ENCODE measurements around the gene SSTR4.
"Not testable (repeated sequence)": the region's sequence is repeated elsewhere in the genome, so short reads cannot be mapped to it uniquely, and the experiment has no call there.

SSTR4 gene

GRCh38 chr20:23018941-23019340 lies 16.2 kb upstream of the SSTR4 start:
- no peak for DNase-seq

DNA sequence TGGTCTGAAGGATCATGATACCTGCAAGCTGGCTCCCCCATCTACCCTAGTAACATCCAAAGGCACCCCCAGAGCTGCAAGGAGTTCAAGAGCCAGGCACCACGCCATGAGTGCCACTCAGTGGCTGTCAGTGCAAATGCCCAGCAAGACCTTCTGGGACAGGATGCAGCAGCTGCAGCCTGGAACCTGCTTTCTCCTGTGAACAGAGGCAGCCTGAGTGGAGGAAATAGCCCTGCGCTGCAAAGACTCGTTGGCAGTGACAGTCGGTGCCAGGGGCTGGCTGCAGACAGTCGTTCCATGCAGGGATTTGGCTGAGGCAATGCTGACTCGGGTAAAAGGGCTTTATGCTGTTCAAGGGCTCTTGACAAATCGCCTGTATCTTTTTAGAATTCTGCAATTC lies 15.7 kb upstream of the SSTR4 start:
- no peak for DNase-seq

DNA sequence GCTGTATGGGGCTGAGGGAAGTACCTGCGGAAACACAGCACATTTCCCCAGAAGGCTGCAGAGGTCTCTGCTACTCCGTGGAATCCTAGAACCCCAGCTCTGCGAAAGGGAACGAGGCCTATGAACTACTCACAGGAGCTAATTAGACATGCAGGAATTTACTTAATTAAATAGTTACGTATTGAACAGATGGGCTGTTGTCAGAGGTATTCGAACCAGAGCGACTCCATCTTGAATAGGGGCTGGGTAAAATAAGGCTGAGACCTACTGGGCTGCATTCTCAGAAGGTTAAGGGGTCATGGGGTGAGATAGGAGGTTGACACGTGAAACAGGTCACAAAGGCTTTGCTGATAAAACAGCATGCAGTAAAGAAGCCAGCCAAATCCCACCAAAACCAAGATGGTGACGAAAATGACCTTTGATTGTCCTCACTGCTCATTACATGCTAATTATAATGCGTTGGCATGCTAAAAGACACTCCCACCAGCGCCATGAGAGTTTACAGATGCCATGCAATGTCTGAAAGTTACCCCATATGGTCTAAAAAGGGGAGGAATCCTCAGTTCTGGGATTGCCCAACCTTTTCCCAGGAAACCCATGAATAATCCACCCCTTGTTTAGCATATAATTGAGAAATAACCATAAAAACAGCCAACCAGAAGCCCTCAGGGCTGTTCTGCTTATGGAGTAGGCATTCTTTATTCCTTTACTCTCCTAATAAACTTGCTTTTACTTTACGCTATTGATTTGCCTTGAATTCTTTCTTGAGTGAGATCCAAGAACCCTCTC lies 14.7 kb upstream of the SSTR4 start:
- no peak for DNase-seq

DNA sequence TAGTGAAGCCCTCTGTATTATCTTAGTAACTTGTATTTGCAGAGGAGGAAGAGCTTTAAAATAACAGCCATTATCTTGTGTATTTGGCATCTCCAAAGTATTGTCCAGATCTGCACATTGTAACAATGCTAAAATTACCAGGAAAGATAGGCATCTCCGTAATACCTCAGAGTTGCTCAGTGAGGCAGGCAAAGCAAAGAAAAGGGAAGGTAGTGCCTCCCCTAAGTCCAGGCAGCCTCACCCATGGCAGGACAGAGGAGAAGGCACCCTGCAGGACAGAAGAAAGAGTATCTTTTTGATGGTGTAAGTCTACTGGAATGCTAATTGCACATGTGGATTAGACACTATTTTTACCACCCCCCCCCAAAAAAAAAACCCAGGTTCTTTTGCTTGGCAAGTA lies 13.6 kb upstream of the SSTR4 start:
- no peak for DNase-seq

DNA sequence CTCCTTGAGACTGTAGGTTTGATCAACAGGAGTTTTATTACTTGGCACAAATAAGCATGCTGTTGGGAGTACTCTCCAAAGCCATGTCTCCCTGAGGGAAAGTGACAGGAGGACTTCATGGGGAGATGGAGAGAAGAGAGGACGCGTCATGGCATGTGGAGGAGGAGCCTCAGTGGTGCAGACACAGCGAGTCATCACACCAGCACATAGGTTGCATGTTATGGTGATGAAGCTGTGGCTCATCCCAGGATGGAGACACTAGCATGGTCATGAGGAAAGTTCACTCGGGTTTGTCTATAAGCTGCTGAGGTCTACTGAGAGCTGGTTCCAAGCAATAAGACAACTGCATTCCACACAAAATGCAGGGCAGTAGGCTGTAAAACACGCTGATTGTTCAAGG lies 13.2 kb upstream of the SSTR4 start:
- DNase-seq, result no peak

- DNase-seq, result no peak
Observed at GRCh38 chr20:23022849-23023248, 12.3 kb upstream of the SSTR4 start.

DNA sequence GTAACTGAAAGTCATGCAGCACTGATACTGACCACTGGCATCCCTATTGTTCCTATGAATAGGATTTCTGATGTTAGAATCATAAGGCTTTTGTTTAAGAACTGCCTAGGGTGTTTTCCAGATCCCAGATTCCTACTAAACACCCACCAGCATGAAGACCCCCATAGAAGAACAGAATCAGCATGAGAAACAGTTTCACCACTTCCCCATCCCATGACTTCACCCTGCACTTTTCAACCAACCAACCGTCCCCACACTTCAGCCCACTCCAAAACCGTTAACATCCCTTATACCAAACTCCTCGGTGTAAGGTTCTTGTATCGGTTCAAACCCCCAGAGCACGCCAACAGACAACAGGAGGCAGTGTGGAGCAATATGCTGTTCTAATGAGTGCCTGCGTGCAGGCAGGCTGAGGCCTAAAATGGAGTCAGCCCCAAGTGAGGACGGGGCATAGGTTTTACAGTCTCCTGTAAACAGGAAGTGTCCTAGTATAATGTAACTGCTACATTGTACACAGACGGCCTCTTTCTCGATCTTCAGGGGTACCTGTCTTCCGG lies 11.4 kb upstream of the SSTR4 start:
- no peak for DNase-seq

- no peak for DNase-seq
Observed at GRCh38 chr20:23024701-23025100, 10.4 kb upstream of the SSTR4 start.

DNA sequence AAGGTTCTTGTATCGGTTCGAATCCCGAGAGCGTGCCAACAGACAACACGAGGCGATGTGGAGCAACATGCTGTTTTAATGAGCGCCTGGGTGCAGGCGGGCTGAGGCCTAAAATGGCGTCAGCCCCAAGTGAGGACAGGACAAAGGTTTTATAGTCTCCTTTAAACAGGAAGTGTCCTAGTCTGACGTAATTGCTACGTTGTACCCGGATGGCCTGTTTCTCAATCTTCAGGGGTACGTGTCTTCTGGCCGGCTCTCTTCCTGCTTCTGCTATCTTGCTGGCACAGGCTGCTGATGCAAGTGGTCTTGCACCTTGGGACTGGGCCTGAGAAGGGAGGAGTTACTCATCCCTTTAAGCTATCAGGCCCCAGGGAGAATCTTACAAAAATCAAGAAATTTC lies 9.6 kb upstream of the SSTR4 start:
- DNase-seq, result not testable (repeated sequence)

DNA sequence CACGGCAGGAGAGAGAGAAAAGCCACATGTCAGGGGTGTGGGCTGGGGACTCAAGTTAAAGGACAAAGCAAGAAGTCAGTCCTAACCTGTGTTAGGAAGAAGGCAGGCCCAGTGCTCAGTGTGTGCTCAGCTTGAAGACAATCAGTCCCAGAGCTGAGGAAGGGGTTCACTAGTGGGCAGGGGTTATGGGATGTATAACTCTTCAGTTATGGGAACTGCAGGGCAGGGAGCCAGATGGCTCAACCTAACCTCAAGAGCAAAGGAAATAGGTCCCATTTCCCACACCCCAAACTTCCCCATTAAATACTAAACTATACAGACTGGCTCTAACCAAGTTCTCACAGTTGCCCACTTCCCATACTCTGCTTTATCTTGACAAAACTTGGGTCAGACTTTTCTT lies 7.4 kb upstream of the SSTR4 start:
- no peak for DNase-seq

DNA sequence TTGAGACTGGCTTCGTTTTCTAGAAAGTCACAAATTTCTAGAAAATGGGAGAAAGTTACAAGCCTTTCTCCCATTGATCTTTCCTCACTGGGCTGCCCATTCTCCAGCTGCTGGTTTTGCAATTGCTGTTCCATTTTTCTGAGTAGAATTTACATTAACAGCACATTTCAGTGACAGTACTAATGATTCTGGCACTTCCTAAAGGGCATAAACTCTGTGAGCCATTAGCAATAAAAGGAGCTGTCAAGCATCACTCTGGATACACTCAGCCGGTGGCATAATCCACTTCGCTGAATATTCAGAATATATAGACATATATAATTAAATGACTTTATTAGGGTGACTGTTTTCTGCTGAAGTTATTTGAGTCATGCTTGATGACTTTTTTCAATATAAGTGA lies 6.7 kb upstream of the SSTR4 start:
- no peak for DNase-seq

- no peak for DNase-seq
Observed at GRCh38 chr20:23029324-23029723, 5.8 kb upstream of the SSTR4 start.

DNA sequence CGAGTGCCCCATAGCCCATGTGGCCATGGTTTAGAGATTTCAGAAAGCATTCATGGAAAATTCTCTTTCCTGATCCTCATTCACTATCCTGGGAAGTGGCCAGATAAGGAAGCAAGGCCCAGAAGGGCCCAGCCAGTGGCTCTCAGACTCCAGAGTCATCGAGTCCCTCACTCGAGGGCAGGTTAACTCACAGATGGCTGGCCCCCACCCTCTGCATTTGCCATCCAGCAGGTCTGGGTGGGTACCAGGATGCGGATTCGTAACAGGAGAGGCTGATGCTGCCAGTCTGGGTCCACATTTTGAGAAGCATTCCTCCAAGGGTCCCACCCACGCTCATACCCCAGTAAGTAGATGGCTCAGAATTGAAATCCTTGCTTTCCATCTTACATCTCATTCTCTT lies 3.8 kb upstream of the SSTR4 start:
- no peak for DNase-seq

- no peak for DNase-seq
Observed at GRCh38 chr20:23032056-23032749, 2.9 kb upstream of the SSTR4 start.

DNA sequence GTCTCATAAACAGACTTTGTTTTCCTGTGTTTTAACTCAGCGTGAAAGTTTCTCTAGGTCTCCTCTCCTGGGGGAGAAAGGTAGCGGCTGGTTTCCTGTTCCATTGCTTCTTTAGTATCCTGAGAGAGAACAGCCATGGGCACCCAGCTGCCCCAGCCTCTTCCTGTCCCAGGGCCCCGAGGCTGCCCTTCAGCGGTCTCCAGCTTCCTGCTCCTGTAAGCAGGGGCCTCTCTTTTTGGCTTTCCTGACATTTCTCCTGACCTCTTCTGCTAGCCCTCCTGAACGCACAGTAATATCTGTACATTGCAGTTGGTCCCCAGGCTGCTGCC lies 2.4 kb upstream of the SSTR4 start:
- DNase-seq, result no peak

DNA sequence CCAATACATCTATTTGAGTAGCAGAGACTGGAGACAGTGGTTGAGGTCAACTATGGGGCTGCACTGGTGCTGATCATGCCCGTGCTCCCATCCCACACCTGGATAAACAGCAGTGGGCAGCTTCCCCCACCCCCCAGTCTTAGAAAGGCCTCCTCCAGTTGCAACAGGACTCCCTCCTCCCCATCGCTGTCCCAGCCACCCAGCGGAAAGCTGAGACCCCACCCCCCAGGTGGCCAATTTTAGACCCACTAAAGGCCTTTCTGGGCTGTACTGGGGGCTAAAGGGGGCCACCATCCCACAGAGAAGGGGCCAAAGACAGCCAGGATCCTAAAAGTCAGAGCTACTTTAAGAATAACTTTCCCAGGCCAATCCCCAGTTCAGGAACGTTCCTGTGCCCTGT lies 1.2 kb upstream of the SSTR4 start:
- no peak for DNase-seq

DNA sequence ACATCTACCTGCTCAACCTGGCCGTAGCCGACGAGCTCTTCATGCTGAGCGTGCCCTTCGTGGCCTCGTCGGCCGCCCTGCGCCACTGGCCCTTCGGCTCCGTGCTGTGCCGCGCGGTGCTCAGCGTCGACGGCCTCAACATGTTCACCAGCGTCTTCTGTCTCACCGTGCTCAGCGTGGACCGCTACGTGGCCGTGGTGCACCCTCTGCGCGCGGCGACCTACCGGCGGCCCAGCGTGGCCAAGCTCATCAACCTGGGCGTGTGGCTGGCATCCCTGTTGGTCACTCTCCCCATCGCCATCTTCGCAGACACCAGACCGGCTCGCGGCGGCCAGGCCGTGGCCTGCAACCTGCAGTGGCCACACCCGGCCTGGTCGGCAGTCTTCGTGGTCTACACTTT lies 619 bp downstream of the SSTR4 start:
- no peak for DNase-seq

DNA sequence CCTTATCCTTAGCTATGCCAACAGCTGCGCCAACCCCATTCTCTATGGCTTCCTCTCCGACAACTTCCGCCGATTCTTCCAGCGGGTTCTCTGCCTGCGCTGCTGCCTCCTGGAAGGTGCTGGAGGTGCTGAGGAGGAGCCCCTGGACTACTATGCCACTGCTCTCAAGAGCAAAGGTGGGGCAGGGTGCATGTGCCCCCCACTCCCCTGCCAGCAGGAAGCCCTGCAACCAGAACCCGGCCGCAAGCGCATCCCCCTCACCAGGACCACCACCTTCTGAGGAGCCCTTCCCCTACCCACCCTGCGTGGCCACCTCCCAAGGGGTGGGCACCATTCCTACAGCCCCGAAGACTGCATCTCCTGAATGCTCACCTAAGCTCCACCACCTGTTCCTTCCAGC lies 1.3 kb downstream of the SSTR4 start:
- DNase-seq, result no peak

GRCh38 chr20:23037017-23037481 lies 1.9 kb downstream of the SSTR4 start:
- DNase-seq, result no peak

- no peak for DNase-seq
Observed at GRCh38 chr20:23039136-23039875, 4.2 kb downstream of the SSTR4 start.

- DNase-seq, result no peak
Observed at GRCh38 chr20:23039885-23040508, 4.9 kb downstream of the SSTR4 start.

DNA sequence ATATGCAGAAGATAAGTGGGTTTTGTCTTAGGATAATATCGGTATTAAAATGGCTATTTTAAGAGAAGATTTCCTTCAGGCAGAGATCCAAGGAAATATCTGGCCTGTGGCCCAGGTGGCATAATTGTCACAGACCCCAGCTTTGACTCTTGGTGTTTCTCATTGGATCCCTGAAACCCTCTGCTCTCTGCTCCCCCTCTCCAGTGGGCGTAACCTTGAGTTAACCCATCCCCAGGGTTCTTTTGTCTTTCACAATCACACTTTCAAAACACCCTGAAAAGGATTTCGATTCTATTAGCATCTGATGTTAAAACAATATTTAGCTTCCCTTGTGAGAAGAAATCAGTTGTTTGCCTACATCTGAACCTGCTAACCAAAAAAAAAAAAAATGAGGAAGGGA lies 7.2 kb downstream of the SSTR4 start:
- DNase-seq, result no peak

DNA sequence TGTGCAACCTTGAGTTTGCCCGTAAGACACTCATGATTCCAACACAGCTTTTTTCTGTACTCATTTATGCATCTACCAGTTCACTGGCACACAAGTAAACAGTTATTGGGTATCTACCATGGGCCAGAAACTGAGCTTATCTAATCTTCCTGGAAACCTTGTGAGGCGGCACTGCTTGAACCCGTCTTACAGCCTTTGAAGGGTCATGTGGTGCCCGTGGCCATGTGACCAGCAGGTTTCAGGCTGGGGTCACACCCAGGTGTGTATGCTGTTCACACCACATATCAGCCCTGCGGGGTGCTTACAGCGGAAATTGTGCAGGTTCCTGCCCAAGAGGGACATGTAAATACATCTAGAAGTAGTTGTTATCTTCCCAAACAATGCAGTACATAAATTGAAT lies 8.3 kb downstream of the SSTR4 start:
- DNase-seq, result no peak
